HG03066 (cell line): ENCODE measurements around the gene SPRR5.

Experiments used
- ATAC-seq: cut with Tn5 transposase; IDR thresholded peaks from one replicate; pipeline ENCODE4 v1.9.1; 2021; ENCODE audit warnings: low read depth; ENCODE audit not compliant: unreplicated experiment

Gene SPRR5, protein sequence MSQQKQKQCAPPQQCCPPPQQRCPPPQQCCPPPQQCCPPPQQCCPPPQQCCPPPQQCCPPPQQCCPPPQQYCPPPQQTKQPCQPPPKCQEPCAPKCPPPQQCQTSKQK

DNA sequence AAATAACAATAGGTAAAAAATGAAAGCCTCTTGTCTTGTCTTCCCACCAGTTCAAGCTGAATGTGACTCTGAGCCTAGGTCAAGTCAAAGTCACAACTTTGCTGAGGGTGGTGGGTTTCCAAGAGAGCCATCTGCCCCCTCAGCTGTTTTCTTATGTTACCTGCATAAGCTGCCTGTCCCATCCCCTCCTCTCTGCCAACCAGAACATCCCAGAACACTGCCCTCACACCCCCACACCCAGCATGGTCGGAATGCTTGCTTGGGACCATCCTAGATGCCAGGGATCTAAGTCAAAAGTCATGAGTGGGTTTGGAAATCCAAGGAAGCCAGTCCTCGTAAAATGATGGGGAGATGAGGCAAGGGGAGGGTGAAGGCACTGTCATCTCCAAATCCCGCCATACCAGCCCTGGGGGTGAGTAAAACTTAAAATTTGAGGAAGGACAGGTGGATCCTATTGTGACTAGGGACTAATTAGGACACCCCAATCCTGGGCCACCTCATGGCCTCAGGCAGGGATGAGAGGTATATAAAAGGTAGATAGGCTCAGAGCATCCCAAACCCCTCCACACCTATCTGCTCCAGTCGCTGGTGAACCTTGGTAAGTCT lies at the start of gene SPRR5:
TSS of gene SPRR5 (plus strand) at position 556 of the 606 bp plus-strand sequence. CDS start 1,349 bp downstream, outside the sequence.
- ATAC-seq, result no peak

DNA sequence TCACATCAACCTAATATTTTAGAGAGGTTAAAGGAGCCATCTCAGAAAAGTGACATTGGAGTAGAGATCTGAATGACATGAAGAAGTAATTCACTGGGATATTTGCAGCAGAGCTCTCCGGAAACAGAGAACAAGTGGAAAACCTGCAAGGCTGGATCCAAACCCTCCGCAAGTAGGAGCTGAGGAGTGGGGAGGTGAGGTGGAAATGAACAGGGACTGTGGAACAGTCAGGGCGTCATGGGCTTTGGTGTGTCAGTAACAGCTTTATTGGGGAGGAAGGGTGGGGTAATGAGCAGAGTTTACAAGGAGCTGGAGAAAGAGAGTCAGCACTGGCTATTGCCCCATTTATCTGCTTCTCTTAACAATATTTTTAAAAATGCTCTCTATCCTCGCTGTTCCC lies 48.0 kb upstream of the SPRR5 start:
- no peak for ATAC-seq

GRCh38 chr1:152899883-152900282 lies 47.1 kb upstream of the SPRR5 start:
- ATAC-seq, result no peak

DNA sequence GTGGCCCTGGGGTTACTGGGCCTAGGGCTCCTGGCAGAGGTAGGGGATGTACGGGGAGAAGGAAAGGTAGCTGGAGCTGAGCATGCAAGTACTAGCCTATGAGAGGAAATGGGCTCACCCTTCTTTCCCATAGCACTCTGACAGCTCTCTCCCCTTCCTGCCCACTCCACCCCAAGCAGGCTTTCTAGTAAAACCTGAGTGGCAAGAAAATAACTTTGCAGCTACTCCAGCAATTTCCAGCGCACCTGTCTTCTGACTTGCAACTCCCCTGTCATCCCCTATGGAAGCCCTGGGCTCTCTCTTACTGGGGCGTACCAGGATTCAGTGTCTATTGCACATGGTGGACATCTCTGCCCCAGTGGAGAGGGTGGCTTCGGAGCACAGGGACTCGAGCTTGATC lies 45.4 kb upstream of the SPRR5 start:
- no peak for ATAC-seq

DNA sequence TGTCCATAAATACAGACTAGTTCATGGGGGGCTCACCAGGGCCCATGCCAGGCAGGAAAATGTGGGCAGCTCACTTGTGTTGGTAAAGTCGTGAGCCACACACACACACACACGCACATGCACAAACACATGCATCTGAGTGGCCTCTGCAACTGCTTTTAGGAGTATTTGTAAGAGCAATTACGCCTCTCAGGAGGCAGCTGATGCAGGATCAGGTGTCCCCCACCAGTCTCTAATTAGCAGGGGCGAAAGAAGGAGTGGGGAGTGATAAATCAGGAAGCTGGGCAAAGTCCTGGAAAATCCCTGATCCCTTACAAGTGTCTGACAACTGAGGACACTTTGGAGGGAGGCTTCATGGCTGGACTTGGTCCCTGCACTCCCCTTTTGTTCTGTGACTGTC lies 44.4 kb upstream of the SPRR5 start:
- ATAC-seq, result no peak

- ATAC-seq, result no peak
These were observed 42.1 kb upstream of the SPRR5 start for GRCh38 chr1:152904688-152905440.

DNA sequence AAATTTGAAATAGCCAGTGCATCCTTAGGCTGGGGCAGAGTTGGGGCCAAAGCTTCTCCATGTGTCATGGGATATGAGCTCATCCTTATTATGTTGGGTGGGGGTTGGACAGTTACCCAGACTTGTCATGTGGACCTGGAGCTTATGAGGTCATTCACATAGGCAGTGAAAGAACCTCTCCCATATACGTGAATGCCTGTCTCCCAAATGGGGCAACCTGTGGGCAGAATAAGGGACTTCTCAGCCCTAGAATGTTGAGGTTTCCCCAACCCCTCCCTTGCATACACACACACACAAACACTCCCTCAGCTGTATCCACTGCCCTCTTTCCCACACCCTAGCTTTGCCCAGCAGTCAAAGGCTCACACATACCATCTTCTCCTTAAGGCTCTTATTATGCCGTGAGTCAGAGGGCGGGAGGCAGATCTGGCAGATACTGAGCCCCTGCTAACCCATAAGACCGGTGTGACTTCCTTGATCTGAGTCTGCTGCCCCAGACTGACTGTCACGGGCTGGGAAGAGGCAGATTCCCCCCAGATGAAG lies 40.9 kb upstream of the SPRR5 start:
- ATAC-seq, result no peak

GRCh38 chr1:152907686-152908601 lies 39.1 kb upstream of the SPRR5 start, which contains the start of gene IVL:
TSS of gene IVL (plus strand) at chr1:152908546. CDS start at chr1:152909798, 1,252 bp downstream.
- no peak for ATAC-seq

GRCh38 chr1:152909206-152909605 lies 37.8 kb upstream of the SPRR5 start:
- ATAC-seq, result no peak

DNA sequence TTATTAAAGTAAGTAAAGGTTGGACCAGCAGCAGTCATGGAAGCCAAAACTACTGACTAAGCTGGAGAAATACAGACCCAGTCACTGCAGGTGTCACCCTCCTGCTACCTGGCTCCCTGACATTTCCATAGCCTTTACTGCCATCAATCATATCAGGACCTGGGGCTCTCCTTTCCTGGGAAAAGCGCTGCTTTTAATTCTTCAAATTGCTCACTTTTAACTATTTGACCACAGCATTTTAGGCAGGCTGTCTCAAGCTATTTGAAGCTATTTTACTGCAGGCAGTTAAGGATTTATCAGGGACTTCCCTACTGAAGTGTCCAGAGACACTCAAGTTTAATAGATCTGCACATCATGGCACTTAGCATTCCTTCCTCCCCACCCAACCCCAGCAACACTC lies 34.5 kb upstream of the SPRR5 start:
- ATAC-seq, result no peak

- ATAC-seq, result no peak
These were observed 34.1 kb upstream of the SPRR5 start for GRCh38 chr1:152912900-152913299.

DNA sequence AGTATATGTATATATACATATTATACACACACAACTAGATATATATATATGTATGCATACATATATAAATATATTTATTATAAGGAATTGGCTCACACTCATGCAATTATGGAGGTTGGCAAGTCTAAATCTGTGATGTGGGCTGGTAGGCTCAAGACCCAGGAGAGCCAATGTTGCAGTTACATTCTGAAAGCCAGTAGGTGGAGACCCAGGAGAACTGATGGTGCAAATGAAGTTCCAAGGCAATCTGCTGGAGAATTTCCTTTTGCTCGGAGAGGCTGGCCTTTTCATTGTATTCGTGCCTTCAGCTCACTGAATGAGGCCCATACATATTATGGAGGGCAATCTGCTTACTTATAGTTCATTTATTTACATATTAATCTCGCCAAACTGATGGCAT lies 29.2 kb upstream of the SPRR5 start:
- no peak for ATAC-seq

DNA sequence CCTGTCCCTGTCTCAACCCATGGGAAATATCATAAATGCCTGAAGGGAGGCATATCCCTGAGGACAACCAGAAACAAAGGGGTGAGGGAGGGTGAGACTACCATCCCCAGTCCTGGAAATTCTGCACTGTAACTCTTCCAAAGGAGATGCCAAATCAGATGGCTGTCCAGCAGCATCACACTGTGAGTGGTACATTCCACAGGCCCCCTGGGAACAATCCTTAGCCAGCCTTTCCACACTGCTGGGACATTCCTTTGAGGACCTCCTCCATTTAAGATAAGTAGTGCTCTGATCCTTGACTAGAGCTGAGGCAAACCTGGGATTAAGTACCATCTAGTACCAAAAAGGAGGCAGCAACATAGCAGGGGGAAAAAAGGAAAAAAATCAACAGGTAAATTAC lies 27.9 kb upstream of the SPRR5 start:
- no peak for ATAC-seq

- no peak for ATAC-seq
These were observed 22.8 kb upstream of the SPRR5 start for GRCh38 chr1:152924191-152924590.

GRCh38 chr1:152926091-152926490 lies 20.9 kb upstream of the SPRR5 start:
- no peak for ATAC-seq

GRCh38 chr1:152928671-152929070 lies 18.3 kb upstream of the SPRR5 start:
- no peak for ATAC-seq

- no peak for ATAC-seq
These were observed 14.7 kb upstream of the SPRR5 start for GRCh38 chr1:152932170-152932811.

- no peak for ATAC-seq
These were observed 13.8 kb upstream of the SPRR5 start for GRCh38 chr1:152933196-152933595.

- ATAC-seq, result no peak
These were observed 6.4 kb upstream of the SPRR5 start for GRCh38 chr1:152940614-152941013.

- no peak for ATAC-seq
These were observed 5.8 kb upstream of the SPRR5 start for GRCh38 chr1:152941037-152941711.
